Adipocyte (in vitro differentiated cells): ENCODE data around the gene CDC20.

ENCODE experiments used
- DNase-seq: peaks from one replicate; pipeline ENCODE4 v3.0.0-alpha.2; 2015; ENCODE audit warnings: low read depth
- H3K27me3 ChIP-seq: replicated peaks from 2 replicates; pipeline ENCODE4 v1.7.0; 2013; ENCODE audit warnings: mild to moderate bottlenecking, low read length, moderate library complexity; ENCODE audit not compliant: control insufficient read depth, insufficient read depth
- H3K36me3 ChIP-seq: 2 replicates; pipeline ENCODE4 v1.7.0; 2013; ENCODE audit warnings: low read length, mild to moderate bottlenecking, moderate library complexity; ENCODE audit not compliant: control insufficient read depth, insufficient read depth, severe bottlenecking
- H3K4me1 ChIP-seq: 2 replicates; pipeline ENCODE4 v1.7.0; 2013; ENCODE audit warnings: mild to moderate bottlenecking, low read length, moderate library complexity; ENCODE audit not compliant: control insufficient read depth, insufficient read depth
- H3K4me3 ChIP-seq: 2 replicates; pipeline ENCODE4 v1.7.0; 2013; ENCODE audit warnings: mild to moderate bottlenecking, low read length, moderate library complexity
- H3K9ac ChIP-seq: 2 replicates; pipeline ENCODE4 v1.7.0; 2013; ENCODE audit warnings: mild to moderate bottlenecking, low read length, moderate library complexity
- H3K9me3 ChIP-seq: 2 replicates; pipeline ENCODE4 v1.7.0; 2013; ENCODE audit warnings: mild to moderate bottlenecking, low read length, moderate library complexity; ENCODE audit not compliant: control insufficient read depth

The CDC20 gene

GRCh38 chr1:43317817-43318471 is 40.8 kb upstream of the CDC20 start:
- DNase-seq = no peak

DNA sequence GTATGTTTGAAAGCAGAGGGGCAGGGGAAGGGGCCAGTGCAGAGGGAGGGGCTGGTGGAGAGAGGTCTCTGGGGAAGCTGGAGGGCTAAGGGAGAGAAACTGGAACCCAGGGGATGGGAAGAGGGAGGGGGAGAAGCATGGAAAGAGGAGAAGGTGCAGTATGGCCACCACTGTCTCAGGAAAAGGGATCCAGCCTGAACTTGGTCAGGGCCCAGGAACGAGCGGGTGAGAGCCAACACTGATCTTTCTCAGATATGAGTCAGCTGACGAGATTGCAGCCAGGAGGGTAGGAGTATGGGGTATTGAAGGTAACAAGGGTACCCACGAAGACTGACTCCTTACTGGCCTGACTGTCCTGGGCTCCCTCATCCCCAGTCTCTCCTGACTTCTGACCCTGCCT is 40.0 kb upstream of the CDC20 start:
- Histone ChIP-seq H3K27me3 (no peaks in the 10 kb centered on the region), H3K9ac (no peak overlapping the region), H3K36me3 (no peaks in the 10 kb centered on the region), H3K9me3 (no peaks in the 10 kb centered on the region), H3K4me3 (no peak overlapping the region), H3K4me1 (peaks cover 37% of the 10 kb centered on the region)
- no peak for DNase-seq

More at GRCh38 chr1:43317817-43318471, 40.8 kb upstream of the CDC20 start:
- no peak overlapping the region for H3K9ac ChIP-seq
- no peaks in the 10 kb centered on the region for H3K36me3 ChIP-seq
- H3K27me3 ChIP-seq = no peaks in the 10 kb centered on the region
- H3K4me1 ChIP-seq = peaks cover 37% of the 10 kb centered on the region
- H3K9me3 ChIP-seq = no peaks in the 10 kb centered on the region
- no peak overlapping the region for H3K4me3 ChIP-seq

GRCh38 chr1:43319288-43319687 is 39.5 kb upstream of the CDC20 start:
- Histone ChIP-seq H3K9ac (no peak overlapping the region), H3K27me3 (no peaks in the 10 kb centered on the region), H3K36me3 (no peaks in the 10 kb centered on the region), H3K4me3 (no peak overlapping the region), H3K4me1 (peaks cover 37% of the 10 kb centered on the region), H3K9me3 (peaks cover under 1% of the 10 kb centered on the region)
- no peak for DNase-seq

DNA sequence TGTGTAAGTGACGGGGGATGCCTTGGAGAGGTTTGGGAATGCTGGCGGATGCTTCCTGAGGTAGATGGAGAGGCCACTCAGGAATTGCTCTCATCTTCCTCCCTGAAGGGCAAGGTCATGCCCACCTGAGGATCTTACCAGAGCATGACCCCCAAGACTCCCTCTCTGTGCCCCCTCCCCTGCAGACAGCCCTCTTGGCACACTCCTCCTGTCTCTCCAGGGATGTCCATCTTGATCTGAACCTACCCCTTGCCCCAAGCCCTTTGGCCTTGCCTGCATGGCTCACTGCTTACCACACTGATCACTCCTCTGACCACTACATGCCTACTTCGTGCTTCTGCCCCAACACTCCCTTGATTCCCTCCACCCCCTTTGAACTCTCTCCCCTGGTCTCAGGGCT is 39.0 kb upstream of the CDC20 start:
- Histone ChIP-seq H3K36me3 (no peaks in the 10 kb centered on the region), H3K4me1 (peaks cover 37% of the 10 kb centered on the region), H3K9ac (no peak overlapping the region), H3K27me3 (no peaks in the 10 kb centered on the region), H3K4me3 (no peak overlapping the region), H3K9me3 (peaks cover 5% of the 10 kb centered on the region)
- no peak for DNase-seq

- H3K36me3 ChIP-seq = no peaks in the 10 kb centered on the region
- H3K9ac ChIP-seq = no peak overlapping the region
- no peak overlapping the region for H3K4me3 ChIP-seq
- H3K4me1 ChIP-seq = peaks cover 26% of the 10 kb centered on the region
- DNase-seq = no peak
- H3K27me3 ChIP-seq = no peaks in the 10 kb centered on the region
- peaks cover 18% of the 10 kb centered on the region for H3K9me3 ChIP-seq
Observed at GRCh38 chr1:43321331-43321891, 37.4 kb upstream of the CDC20 start.

- no peaks in the 10 kb centered on the region for H3K36me3 ChIP-seq
- H3K4me1 ChIP-seq = peaks cover 15% of the 10 kb centered on the region
- peaks cover 18% of the 10 kb centered on the region for H3K9me3 ChIP-seq
- no peak overlapping the region for H3K9ac ChIP-seq
- no peak overlapping the region for H3K4me3 ChIP-seq
- H3K27me3 ChIP-seq = no peaks in the 10 kb centered on the region
- no peak for DNase-seq
Observed at GRCh38 chr1:43322506-43322905, 36.3 kb upstream of the CDC20 start.

DNA sequence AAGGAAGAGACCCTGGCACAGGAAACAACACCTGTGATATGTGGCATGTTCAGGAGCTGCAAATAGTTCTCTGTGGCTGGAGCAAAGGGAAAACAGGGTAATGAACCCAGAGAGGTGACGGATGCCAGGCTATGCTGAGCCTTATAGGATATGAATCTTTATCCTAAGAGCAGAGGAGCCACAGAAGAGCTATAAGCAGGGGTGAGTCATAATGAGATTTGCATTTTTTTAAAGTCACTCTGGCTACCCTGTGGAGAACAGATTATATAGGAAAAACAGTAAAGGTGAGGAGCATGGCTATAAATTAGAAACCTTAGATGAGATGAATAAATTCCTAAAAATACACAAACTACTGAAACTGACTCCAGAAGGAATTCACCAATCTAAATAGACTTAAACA is 34.0 kb upstream of the CDC20 start:
- no peak for DNase-seq
- no peak overlapping the region for H3K9ac ChIP-seq
- H3K4me3 ChIP-seq = no peak overlapping the region
- peaks cover 27% of the 10 kb centered on the region for H3K9me3 ChIP-seq
- no peaks in the 10 kb centered on the region for H3K36me3 ChIP-seq
- H3K4me1 ChIP-seq = peaks cover 2% of the 10 kb centered on the region
- no peaks in the 10 kb centered on the region for H3K27me3 ChIP-seq

DNA sequence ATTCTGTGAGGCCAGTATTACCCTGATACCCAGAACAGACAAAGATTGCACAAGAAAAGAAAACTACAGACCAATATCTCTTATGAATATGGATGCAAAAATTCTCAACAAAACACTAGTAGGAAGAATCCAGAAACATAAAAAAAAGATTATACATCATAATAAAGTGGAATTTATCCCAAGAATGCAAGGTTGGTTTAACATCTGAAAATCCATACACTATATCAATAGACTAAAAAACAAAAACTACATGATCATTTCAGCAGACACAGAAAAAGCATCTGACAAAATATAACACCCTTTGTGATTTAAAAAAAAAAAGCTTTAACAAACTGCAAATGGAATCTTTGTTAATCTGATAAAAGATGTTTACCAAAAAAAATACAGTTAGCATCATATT is 33.4 kb upstream of the CDC20 start:
- no peak for DNase-seq
- peaks cover 27% of the 10 kb centered on the region for H3K9me3 ChIP-seq
- no peaks in the 10 kb centered on the region for H3K36me3 ChIP-seq
- H3K4me1 ChIP-seq = peaks cover 8% of the 10 kb centered on the region
- no peak overlapping the region for H3K4me3 ChIP-seq
- no peaks in the 10 kb centered on the region for H3K27me3 ChIP-seq
- no peak overlapping the region for H3K9ac ChIP-seq

- Histone ChIP-seq H3K9me3 (peaks cover 27% of the 10 kb centered on the region), H3K4me3 (no peak overlapping the region), H3K36me3 (no peaks in the 10 kb centered on the region), H3K9ac (no peak overlapping the region), H3K27me3 (no peaks in the 10 kb centered on the region), H3K4me1 (peaks cover 11% of the 10 kb centered on the region)
- DNase-seq = no peak
Observed at GRCh38 chr1:43327549-43328292, 31.1 kb upstream of the CDC20 start.

DNA sequence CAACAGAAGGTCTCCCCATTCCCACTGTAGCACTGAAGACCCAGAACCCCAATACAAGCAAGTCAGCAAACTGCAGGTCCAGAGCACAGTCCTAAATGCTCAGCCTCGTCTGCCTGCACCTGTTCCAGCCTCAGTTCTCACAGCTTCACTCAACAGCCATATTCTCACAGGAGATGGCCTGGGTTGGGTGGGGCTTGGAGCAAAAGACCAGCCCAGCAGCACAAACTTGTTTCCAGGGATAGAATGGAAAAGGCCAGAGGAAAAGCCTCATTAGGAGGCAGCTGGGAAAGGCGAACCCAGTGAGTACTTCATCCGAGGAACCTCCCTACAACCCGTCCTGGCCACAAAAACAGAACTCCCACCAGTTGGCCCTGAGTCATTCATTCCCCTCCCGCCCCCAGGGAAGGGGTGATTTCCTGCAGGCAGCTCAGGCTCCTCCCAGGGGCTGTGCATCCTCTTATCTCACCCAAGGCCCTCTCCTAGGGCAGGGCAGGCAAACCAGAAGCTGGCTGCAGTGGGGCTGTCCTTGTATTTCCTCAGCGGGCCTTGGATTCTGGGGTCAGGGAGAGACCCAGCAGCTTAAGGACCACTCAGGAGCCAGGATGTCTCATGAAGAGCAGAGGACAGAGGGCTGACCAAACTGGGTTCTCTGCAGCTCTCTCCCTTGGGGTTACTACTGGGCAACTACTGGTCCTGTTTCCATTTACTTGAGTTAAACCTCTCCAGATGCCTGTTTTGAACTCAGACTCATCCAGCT is 28.6 kb upstream of the CDC20 start:
- peaks cover 19% of the 10 kb centered on the region for H3K9me3 ChIP-seq
- no peak overlapping the region for H3K4me3 ChIP-seq
- peaks cover 11% of the 10 kb centered on the region for H3K4me1 ChIP-seq
- H3K27me3 ChIP-seq = no peaks in the 10 kb centered on the region
- no peak overlapping the region for H3K9ac ChIP-seq
- DNase-seq = peak; percentile 49
- no peaks in the 10 kb centered on the region for H3K36me3 ChIP-seq

GRCh38 chr1:43331688-43332087 is 27.1 kb upstream of the CDC20 start:
- H3K4me1 ChIP-seq = peaks cover 16% of the 10 kb centered on the region
- no peak overlapping the region for H3K9ac ChIP-seq
- peaks cover 9% of the 10 kb centered on the region for H3K9me3 ChIP-seq
- H3K27me3 ChIP-seq = no peaks in the 10 kb centered on the region
- H3K36me3 ChIP-seq = no peaks in the 10 kb centered on the region
- no peak for DNase-seq
- H3K4me3 ChIP-seq = no peak overlapping the region
